Right lung (tissue), 5 donors: ENCODE measurements around the gene STIMATE. TPM values are rescaled to one million over a fixed set of nuclear protein-coding genes. Genes with fewer than 3 reads are reported as not detected.

Source experiments
- DNase-seq, 2 donors: peaks; one replicate each; pipeline ENCODE4 v3.0.0-alpha.2; 2013
- polyA plus RNA-seq, 5 donors: library from polyadenylated mRNA; unstranded; fragments of 120-200 nt; gene quantifications; one replicate each; pipeline versions ENCODE4 v1.2.1 to v1.2.3, GENCODE V29; 2013; ENCODE audit warnings: inconsistent platforms in 1 of 5, low replicate concordance in 1 of 5; ENCODE audit not compliant: insufficient read length in 5 of 5, insufficient read depth in 1 of 5

Gene STIMATE
- polyA plus RNA-seq, 5 donors = 13.4 to 18.6 (median 16.0) TPM

- no peak for DNase-seq
Observed at GRCh38 chr3:52843108-52843865, 54.1 kb downstream of the STIMATE start.

GRCh38 chr3:52842424-52842823 is 54.9 kb downstream of the STIMATE start:
- DNase-seq = no peak

- no peak for DNase-seq
Observed at GRCh38 chr3:52841981-52842340, 55.4 kb downstream of the STIMATE start.

GRCh38 chr3:52841211-52841980 is 56.0 kb downstream of the STIMATE start:
- DNase-seq = no peak

- DNase-seq = no peak
Observed at GRCh38 chr3:52839892-52840545, 57.3 kb downstream of the STIMATE start.

- no peak for DNase-seq
Observed at GRCh38 chr3:52839268-52839575, 58.1 kb downstream of the STIMATE start.

- no peak for DNase-seq
Observed at GRCh38 chr3:52838561-52839267, 58.6 kb downstream of the STIMATE start.

GRCh38 chr3:52836986-52837385 is 60.4 kb downstream of the STIMATE start:
- no peak for DNase-seq

GRCh38 chr3:52836471-52836845 is 60.9 kb downstream of the STIMATE start:
- DNase-seq = no peak

GRCh38 chr3:52835766-52836470 is 61.4 kb downstream of the STIMATE start:
- DNase-seq = no peak

- peak; percentile 42 to 55 for DNase-seq
Observed at GRCh38 chr3:52834871-52835501, 62.4 kb downstream of the STIMATE start, which contains the start of gene MUSTN1. TSS of gene MUSTN1 (minus strand) at chr3:52835019. CDS start at chr3:52834948, 71 bp downstream.

- no peak for DNase-seq
Observed at GRCh38 chr3:52833202-52833601, 64.1 kb downstream of the STIMATE start.

GRCh38 chr3:52831500-52832301 is 65.6 kb downstream of the STIMATE start:
- no peak for DNase-seq

- no peak for DNase-seq
Observed at GRCh38 chr3:52830535-52831258, 66.7 kb downstream of the STIMATE start, which contains the start of gene ITIH4. TSS of gene ITIH4 (minus strand) at chr3:52830672. CDS start at chr3:52830642, 30 bp downstream.

GRCh38 chr3:52829906-52830463 is 67.4 kb downstream of the STIMATE start:
- DNase-seq = no peak

GRCh38 chr3:52829482-52829881 is 67.9 kb downstream of the STIMATE start:
- DNase-seq = no peak

GRCh38 chr3:52827866-52828376 is 69.4 kb downstream of the STIMATE start:
- no peak for DNase-seq

- no peak for DNase-seq
Observed at GRCh38 chr3:52827441-52827840, 69.9 kb downstream of the STIMATE start.

GRCh38 chr3:52824037-52824436 is 73.3 kb downstream of the STIMATE start:
- DNase-seq = no peak
